Pons (tissue), 1 donor: Measurements from ENCODE around the gene BMX.
A peak's percentile ranks its signal among the peaks of the same experiment; 100 is the strongest.

Experiments used
- DNase-seq: peaks from one replicate; pipeline ENCODE4 v3.0.0-alpha.2; 2016; ENCODE audit warnings: low spot score

BMX gene

GRCh38 chrX:15500497-15500966 lies at the start of gene BMX:
Gene BMX (plus strand): TSS chrX:15500807. CDS start chrX:15508354, 7,547 bp downstream.
- DNase-seq: no peak

DNA sequence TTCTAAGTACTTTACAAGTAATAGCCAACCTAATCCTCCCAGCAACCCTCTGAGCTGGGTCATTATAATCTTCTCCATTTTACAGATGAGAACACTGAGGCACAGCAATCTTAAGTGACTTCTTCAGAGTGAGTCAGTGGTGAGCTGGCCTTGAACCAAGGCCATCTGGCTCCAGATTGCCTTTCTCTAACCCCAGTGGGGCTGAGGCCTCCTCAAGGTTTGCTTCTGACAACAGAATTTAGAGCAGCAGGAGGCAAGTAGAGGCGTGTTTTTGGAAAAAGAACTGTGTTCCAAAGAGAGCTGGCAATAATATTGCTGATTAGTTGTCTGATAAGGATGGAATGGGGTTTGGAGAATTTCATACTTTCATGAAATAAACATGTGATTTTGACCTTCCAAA lies 48.7 kb upstream of the BMX start:
- no peak for DNase-seq

DNA sequence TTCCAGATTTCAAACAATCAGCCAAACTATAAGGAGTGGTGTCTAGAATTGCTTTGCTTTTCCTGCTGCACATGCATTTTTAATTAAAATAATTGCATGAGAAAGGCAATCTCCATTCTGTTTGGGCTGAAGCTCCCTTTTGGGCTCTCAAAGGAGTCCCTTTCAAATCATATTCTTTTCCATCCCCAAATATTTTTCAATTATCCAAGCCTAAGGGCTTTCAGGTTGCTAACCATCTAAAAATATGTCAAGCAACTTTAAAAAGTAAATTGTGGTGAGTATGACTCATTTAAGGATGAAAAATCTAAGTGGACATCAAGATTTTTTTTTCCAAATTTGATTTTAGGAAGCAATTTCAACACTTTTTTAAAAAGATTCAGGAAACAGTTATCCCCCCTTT lies 35.9 kb upstream of the BMX start:
- DNase-seq: no peak

DNA sequence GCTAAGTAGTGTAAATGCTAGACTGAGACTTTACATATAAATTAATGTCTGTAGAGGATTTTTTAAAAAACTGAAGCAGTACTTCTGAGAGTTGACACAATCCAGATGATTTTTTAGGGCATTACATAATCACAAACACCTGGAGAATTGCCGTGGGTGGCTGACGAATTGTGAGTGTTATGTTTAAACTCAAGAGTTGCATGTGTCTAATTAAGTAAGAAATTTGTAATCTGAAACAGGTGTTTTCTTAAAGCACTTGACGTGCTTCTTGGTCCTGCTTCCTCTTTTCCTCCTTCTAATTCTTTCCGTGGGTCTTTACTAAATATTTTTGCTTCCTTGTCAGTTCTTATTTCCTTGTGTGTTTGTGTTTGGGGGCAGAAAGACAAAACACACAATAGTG lies 35.3 kb upstream of the BMX start:
- no peak for DNase-seq

- no peak for DNase-seq
Observed at GRCh38 chrX:15465896-15466651, 34.5 kb upstream of the BMX start.

- peak; percentile 50 for DNase-seq
Observed at GRCh38 chrX:15468036-15468435, 32.6 kb upstream of the BMX start.

- DNase-seq: no peak
Observed at GRCh38 chrX:15469613-15470012, 31.0 kb upstream of the BMX start.

- peak; percentile 69 for DNase-seq
Observed at GRCh38 chrX:15471028-15471427, 29.6 kb upstream of the BMX start.

- no peak for DNase-seq
Observed at GRCh38 chrX:15472531-15472930, 28.1 kb upstream of the BMX start.

DNA sequence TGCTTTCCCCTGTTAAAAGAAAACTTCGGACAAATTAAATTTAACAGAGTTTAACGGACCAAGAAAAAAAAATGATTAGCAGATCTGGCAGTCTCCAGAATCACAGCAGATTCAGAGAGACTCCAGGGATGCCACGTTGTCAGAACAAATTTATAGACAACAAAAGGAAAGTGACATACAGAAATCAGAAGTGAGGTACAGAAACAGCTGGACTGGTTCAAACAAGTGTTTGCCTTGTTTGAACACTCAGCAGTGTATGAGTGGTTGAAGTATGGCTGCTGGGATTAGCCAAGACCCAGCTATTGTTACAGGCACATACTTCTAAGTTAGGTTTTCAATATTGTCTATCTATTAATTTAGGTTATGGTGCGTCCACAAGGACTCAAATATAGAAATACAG lies 26.6 kb upstream of the BMX start:
- DNase-seq: no peak

GRCh38 chrX:15475021-15475420 lies 25.6 kb upstream of the BMX start:
- no peak for DNase-seq

GRCh38 chrX:15475486-15475885 lies 25.1 kb upstream of the BMX start:
- DNase-seq: no peak

DNA sequence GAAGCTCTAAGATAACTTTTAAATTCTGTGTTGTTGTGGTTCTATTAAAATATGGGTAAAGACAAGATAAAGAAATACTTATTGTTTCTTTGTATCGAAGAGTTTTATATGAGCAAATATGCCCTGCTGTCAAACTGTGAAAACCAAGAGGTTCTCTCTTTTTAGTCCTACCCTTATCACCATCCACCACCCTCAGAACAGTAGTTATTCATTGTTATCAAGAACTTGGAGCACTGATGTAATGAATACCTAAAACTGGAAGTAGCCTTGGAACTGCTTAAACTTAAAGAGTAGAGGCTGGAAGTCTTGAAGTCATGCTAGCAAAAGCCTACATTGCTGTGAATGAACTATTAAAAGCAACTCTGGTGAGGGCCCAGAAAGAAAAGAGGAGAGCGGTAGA lies 16.7 kb upstream of the BMX start:
- DNase-seq: no peak

DNA sequence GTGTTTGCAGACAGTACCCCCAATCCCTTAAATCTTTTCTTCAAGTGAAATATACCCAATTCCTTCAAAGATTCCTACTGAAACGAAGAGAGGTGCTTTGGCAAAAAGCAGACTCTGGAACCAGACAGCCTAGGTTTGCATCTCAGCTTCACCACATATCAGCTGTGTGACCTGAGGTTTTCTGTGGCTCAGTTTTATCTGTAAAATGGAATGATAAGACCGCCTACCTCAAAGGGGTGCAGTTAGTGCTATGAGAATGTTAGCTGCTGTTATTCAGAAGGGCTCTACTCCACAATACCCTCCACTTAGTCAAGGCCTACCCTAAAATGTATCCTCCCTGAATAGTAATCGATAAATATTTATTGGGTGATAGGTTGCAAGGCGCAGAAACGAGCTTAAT lies 8.1 kb upstream of the BMX start:
- DNase-seq: no peak

DNA sequence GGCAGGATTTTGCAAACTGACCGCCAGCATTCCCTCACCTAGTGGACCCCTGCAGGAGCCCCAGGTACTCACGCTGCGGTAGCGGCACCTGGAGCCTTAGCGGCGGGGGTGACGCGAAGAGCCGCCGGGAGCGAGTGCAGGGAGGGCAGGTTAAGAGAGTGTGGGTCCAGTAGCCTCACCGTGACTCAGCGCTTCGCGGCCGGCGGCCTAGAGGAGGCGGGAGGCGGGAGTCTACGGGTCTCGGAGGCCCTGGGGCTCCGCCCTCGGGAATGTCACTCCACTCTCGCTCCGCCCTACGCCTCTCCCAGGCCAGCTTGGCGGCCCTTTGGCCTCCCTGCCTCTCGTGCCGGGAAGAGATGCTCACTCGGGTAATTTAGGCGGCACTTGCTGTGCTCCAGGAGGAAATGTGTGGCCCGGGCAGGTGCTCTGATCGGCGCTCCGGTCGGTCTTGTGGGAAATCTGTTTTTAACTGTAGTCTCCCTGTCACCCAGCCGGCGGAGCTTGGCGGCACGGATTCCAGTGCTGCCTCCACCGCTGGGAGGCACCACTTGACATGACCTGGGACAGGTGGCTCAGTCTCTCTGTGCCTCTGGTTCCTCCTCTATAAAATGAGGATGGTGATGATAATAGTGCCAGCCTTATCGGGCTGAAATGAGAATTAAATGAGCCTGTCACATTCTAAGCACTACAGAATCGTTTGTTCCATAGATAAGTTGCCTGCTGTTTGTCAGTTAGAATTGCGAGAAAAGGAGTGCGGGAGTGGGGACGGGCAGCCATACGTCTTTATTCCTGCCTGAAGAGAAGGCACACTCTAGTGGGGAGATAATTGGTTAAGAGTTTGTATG lies 7.3 kb upstream of the BMX start, which contains the start of gene PIR:
TSS of gene PIR (minus strand) at position 216 of the 845 bp plus-strand sequence. CDS start 2,076 bp downstream, outside the sequence.
- DNase-seq: peak; percentile 86

DNA sequence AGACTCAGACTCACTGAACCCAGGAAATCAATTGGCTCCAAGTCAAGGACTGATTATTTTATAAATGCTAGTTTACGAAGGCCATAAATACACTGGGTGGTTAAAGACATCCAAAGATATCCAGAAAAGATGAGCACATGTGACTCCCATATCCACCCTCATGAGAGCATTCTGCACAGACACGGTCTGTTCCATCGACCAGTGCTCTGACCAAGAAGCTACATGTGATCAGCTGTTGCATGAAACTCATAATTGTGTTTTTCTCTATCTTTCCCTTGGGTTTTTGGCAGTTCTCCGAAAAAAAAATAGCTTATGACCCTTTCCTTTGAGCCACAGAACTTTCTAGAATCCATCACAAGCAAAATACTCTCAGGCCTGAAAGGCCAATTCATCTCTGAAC lies 4.8 kb upstream of the BMX start:
- no peak for DNase-seq

DNA sequence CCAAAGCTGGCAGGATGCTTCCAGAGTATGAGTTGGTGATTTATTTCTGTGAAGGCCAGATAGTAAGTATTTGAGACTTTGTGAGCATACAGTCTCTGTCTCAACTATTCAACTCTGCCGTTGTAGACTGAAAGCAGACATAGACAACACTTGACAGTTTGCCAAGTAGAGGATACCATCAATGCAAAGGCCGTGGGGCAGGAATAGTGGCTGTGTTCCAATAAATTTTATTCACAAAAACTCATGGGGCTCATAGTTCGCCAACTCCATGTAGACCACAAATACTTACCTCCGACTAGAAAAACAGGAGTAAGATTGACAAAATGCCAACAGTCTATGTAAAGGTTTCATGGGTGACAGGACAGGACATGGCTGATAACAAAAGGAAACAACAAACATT lies 3.8 kb upstream of the BMX start:
- DNase-seq: no peak

DNA sequence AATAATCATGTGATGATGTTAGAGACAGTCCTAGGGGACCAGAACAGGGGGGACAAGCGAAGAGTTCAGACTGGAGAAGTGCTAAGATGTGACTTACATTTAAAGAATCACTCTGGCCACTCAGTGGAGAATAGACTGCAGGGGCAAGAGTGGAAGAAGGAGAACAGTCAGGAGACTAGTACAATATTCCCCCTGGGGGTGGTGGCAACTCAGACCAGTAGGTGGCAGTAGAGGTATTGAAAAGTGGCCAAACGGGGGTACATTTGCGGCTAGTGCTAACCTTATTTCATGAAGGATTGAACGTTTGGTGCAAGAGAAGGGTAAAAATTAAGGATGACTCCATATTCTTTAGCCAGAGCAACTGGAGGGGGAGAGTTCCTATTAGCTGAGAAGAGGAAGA lies 2.7 kb upstream of the BMX start:
- DNase-seq: peak; percentile 48

- DNase-seq: no peak
Observed at GRCh38 chrX:15498741-15499140, 1.9 kb upstream of the BMX start.

- DNase-seq: no peak
Observed at GRCh38 chrX:15499976-15500375, 631 bp upstream of the BMX start.

DNA sequence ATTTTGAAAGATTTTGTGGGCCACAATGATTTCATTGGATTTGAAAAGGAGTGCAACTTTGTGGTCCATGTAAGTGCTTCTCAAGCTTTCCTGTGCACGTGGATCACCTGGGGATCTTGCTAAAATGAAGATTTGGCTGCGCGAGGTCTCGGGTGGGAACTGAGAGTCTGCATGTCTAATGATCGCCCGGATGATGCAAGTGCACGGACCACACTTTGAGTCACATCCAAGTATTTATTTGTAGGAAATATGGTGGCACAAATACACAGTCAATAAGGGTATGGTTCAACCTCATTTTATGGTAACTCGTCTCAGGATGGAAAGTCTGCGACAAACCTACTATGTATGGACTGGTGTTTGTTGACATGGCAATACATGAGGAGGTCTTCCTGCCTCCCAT lies 899 bp downstream of the BMX start:
- DNase-seq: no peak

DNA sequence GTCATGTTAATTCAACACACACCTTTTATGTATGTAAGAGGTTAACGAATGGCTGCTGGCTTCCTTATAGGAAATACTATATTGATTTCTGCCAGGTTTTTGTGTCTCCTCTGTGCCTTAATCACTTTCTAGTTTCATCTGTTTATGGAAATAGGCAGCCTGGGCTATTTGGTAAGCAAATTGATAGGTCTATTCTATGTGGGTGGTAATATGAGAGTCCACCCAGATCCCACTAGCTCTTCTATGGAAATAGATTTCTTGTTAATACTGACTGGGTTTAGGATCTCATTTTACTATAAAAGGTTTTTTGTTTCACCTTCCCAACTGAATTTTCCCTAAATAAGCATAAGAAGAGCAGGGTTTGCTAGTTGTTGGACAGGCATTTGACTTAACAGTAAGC lies 4.1 kb downstream of the BMX start:
- DNase-seq: no peak

- no peak for DNase-seq
Observed at GRCh38 chrX:15505101-15505500, 4.5 kb downstream of the BMX start.
